KBM-7 (cell line): ENCODE data around the gene TBL3.
"Not testable (repeated sequence)": the region's sequence is repeated elsewhere in the genome, so short reads cannot be mapped to it uniquely, and the experiment has no call there.

Source experiments
- DNase-seq: peaks from one replicate; pipeline ENCODE4 v3.0.0-alpha.2; 2015
- in situ Hi-C: fragments of 300-500 bp; cut with MboI; formaldehyde crosslinking; loops from 2 replicates; pipeline ENCODE4 v1.14.3; 2020; ENCODE audit warnings: low sequenced_read_pairs, low pct_unique_long_range_greater_than_20kb, mixed read lengths

TBL3 gene

DNA sequence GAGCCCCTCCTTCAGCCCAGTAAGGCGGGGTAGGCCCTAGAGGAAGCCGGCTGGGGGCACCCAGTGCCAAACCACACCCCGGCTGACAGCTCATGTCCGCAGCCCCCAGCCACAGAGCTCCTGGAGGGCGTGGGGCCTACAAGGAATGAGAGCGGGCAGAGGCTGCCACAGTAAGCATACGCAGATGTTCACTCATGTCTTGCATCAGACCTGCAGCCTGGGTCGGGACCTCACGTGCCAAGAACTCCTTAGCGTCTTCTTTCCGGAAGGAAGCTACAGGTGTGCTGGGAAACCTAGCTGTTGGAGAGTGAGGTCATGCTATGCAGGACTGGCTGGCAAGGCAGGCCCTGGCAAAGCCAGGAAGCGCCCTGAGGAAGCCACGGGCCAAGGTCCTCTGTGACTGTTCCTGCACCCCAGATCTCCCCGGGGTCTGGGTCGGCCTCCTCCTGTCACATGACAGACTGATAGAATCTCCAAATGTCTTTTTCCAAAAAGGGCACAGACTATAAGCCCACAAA is 36.2 kb downstream of the TBL3 start:
- peak; percentile 71 for DNase-seq
- in situ Hi-C loops = no loop called here

DNA sequence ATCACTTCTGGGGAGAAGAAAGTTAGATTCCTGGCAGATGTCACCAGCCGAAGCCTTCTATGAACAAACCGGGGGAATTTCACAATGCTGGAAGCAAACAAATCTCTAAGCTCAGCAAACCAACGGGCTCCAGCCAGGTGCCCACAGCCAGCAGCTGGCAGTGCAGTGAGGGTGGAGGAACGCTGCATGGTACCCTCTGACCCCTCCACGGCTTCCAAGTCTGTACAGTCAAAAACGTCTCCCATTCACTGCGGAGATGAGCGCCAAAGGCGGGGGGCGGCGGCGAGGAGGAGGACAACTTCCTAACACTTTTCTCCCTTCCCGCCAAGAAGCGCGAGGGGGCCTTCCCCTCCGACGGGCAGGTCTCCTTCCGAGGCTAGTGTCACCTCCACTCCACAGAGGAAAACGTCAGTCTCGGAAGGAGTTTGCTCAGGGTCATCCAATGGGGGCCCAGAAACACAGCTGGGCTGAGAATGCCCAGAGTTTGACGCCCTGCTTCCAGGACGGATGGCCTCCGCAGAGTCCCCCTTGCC is 36.8 kb downstream of the TBL3 start:
- in situ Hi-C loops = no loop called here
- peak; percentile 49 for DNase-seq

DNA sequence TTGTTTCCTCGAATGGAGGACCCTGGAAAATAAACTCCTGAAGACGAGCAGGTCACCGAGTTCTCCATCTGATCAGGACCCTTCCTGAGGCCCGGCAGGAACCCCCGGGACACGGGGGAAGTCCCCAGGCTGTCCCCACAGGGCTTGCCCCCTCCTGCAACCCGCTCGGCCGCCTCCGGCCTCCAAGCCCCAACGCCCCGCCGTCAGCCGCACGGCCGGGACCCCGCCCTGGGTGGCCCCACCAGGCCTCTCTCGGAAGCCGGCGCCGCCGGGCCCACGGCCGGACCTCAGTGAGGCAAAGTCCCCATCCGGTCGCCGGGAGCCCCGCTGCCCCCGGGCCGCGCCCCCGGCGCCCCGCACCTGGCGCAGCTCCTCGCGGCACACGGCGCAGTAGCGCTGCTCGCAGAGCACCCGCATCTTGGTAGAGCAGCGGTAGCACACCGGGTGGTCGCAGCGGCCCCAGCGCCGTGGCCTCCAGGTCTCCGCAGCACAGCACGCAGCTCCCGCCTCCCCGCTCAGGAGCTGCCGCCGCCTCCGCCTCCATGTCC is 37.4 kb downstream of the TBL3 start:
- no peak for DNase-seq
- in situ Hi-C loops = no loop called here

DNA sequence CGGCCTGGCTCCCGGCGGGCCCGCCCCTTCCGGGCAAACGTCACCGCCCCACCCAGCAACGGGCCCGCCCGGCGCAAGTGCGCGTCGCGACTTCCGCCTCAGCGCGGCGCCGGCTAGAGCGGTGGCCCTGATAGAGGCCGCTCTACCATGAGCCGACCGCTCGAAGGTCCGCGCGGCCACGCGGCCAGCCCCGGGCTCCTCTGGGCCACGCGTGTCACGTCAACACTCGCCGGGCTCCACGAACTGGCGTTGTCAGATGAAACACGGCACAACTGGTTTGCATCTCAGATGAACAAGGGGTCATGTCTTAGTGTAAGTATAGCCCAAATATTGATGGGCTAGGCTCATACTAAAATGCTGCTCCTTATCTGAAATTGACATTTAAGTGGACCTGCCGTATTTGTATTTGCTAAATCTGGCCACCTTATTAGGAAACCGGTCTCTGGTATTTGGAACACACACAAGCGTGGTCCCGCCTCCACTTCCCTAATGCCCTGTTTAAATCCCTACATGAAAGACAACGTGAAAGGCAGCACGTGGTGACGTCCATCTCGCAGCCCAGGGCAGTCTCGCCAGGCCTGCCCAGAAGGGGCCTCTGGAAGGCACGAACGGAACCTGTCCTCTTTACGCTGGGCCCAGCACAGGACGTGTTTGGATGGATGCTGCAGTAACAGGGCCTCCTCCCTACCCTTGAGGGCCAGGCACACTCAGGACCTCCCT is 38.1 kb downstream of the TBL3 start, which contains the start of gene ZNF598:
Gene ZNF598 (minus strand): TSS at position 31 of the 720 bp plus-strand sequence.
- in situ Hi-C loops = no loop called here
- peak; percentile 82 for DNase-seq

DNA sequence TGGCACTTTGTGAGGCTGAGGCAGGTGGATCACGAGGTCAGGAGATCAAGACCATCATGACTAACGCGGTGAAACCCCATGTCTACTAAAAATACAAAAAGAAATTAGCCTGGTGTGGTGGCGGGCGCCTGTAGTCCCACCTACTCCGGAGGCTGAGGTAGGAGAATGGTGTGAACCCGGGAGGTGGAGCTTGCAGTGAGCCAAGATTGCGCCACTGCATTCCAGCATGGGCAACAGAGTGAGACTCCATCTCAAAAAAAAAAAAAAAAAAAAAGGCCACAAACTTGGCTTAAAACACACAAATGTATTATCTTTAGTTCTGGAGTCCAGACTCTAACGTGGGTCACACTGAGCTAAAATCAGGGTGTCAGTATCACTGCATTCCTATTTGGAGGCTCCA is 39.9 kb downstream of the TBL3 start:
- in situ Hi-C loops = not testable (repeated sequence)

DNA sequence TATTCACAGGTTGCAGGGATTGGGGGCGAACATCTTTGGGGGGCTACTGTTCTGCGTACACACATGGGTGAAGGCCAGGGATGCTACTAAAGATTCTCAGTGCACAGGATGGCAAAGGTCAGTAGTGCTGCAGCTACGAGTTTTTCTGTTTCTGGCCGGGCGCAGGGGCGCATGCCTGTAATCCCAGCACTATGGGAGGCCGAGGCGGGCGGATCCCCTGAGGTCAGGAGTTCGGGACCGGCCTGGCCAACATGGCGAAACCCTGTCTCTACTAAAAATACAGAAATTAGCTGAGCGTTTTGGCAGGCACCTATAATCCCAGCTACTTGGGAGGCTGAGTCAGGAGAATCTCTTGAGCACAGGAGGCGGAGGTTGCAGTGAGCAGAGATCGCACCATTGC is 41.7 kb downstream of the TBL3 start:
- DNase-seq = no peak
- in situ Hi-C loops = no loop called here

More for the DNA sequence above, 39.9 kb downstream of the TBL3 start:
- not testable (repeated sequence) for DNase-seq

DNA sequence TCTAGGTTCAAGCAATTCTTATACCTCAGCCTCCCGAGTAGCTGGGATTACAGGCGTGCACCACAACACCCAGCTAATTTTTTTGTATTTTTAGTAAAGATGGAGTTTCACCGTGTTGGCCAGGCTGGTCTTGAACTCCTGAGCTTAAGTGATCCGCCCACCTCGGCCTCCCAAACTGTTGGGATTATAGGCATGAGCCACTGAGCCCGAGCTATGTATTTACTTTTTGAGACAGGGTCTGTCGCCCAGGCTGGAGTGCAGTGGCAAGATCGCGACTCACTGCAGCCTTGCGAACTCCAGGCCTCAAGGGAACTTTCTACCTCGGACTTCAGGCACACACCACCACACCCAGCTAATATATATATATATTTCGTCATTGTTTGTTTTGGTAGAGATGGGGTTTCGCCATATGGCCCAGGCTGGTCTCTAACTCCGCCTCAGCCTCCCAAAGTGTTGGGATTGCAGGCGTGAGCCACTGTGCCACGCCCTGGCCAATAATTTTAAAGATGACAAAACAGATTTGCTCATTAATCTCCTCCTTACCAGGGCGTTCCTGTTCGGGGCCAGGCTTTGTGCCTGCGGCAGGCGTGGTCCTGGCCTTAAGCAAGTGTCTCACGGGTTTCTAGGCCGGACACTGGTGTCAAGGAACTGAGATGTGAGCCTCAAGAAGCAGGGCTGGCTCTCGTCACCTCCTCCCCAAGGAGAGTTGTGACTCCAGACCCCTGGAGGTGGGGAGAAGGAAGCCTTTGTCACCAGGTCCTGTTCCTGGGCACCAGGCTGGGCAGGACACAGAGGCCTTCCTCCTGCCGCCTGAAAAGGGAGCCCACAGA is 43.5 kb downstream of the TBL3 start:
- in situ Hi-C loops = no loop called here
- no peak for DNase-seq

DNA sequence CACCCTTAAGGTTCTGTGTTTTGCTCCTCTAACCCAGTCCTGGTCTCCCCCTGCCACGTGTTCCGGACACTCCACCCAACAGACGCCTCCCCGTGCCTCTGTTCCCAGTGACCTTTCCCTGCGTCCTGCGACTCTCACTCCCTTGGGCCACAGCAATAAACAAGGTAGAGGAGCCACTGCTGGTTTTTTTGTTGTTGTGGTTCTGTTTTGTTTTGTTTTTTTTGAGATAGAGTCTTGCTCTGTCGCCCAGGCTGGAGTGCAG is 44.0 kb downstream of the TBL3 start:
- no peak for DNase-seq
- in situ Hi-C loops = no loop called here

DNA sequence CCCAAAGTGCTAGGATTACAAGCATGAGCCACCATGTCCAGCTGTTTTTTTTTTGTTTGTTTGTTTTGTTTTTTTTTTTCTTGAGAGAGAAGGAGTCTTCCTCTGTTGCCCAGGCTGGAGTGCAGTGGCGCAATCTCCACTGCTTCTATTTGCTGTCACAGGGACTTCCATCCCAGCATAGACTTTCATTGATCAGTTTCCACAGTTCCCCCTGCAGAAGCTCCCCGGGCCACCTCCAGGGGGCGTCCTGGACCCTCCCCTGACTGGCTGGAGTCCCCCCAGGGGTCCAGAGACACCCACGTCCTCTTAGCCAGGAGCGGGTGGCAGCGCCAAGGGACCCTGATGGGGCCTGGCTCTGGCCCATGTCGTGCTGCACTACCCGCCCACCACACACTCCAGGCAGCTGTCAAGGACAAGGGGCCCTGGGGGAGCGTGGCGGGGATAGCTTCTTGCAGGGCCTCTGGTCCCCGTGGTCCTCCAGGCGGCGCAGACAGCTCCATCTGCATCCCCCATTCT is 44.6 kb downstream of the TBL3 start:
- peak; percentile 42 for DNase-seq
- in situ Hi-C loops = no loop called here

DNA sequence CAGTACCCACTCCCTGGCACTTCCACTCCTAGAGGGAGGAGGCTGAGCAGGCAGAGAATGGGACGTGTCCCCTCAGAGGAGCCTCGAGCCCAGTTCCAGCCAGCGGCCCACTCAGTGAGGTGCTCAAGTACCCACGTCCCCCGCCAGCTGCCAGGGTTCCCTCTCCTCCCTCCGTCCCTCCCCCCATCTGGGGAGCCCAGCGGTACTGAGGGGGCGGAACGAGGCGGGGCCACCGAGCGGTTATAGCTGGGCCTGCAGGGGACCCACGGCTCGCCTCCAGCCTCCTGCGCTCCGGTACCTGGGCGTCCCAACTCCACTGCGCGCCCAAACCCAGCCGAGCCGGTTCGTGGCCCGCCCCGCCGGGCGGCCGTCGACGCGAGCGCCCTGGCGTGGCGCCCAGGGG is 47.7 kb downstream of the TBL3 start, which contains the start of gene NPW:
Gene NPW (plus strand): TSS at position 268 of the 403 bp plus-strand sequence.
- in situ Hi-C loops = no loop called here
- peak; percentile 64 for DNase-seq

DNA sequence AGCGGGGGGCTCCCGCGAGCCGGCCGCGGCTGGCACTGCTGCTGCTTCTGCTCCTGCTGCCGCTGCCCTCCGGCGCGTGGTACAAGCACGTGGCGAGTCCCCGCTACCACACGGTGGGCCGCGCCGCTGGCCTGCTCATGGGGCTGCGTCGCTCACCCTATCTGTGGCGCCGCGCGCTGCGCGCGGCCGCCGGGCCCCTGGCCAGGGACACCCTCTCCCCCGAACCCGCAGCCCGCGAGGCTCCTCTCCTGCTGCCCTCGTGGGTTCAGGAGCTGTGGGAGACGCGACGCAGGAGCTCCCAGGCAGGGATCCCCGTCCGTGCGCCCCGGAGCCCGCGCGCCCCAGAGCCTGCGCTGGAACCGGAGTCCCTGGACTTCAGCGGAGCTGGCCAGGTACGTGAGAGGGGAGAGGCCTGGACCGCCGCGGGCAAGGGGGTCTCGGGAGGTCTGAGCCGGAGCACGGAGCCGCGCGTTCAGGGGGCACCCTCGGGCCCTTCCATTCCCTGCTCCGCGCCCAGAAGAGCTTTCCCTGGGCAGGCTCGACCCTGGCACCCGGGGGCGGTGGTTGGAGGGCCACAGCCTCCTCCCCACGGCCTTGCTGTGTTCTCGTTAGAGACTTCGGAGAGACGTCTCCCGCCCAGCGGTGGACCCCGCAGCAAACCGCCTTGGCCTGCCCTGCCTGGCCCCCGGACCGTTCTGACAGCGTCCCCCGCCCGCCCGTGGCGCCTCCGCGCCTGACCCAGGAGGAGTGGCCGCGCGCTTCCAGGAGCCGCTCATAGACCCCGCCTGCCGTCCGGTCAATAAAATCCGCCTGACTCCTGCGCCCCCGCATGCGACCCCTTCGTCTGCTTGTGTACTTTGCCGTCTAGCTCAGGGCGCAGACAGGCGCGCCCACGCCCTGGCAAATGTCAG is 48.3 kb downstream of the TBL3 start:
- in situ Hi-C loops = loop anchor here (10.0 kb wide), 1 partner anchor 125 kb away; the partner anchor contains the start of gene RAB26

DNA sequence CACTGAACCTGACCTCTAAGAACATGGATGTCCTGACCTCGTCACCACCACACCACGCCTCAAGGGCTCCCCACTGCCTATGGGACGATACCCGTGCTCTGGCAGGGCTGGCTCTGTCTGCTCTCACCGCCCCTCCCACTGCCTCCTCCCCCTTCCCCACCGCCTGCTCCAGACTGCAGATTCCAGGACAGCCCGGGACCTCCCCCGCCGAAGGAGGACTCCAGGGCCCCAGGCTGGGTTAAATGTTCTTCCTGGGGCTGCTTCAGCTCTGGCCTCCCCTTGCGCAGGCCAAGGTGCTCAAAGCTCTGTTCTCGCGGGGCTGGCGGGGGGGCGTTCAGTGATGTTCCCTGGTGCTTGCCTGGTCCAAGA is 50.9 kb downstream of the TBL3 start:
- in situ Hi-C loops = loop anchor here (10.0 kb wide), 1 partner anchor 122 kb away; the partner anchor contains the start of gene RAB26
- no peak for DNase-seq

More for the DNA sequence above, 48.3 kb downstream of the TBL3 start:
- DNase-seq = peak; percentile 37

DNA sequence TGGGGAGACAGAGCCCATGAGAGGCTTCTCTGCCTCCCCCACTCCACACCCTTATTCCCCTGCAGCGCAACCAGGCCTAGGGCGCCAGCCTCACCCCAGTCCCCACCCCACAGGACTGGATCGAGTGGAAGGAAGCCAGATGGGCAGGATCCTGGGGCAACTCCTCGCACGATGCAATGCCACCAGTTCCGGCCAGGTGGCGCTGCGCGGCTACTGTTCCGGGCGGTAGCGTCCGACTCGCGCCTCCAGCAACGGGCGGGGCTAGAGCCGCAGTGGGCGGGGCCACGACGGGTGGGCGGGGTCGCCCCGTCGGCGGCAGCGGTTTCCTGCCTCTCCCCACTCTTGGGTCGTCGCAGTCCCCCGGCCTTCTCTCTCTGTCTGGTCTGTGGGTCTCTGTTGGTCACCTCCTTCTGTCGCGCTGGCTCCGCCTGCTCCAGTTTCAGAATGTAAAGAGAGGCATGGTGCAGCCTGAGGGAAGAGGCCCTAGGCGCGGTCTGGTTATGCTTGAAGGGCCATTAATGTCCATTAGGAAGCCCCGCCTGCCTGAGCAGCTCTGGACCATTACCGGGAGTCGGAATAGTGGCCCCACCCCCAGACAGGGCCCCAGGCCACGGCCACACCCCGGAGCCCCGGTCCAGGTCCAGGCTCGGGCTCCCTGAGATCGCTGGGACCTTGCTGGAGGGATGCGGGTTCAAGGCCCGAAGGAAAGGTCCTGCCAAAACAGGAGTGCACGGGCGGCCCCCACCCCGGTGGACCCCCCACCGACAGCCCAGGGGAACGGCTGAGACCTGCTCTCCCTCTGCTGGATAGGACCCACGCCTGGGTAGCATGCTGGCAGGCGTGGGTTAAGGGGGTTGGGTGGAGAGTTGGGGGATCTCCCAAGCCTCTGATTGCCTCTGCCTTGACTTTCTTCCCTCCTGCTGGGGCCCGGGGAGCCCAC is 51.5 kb downstream of the TBL3 start:
- peak; percentile 95 for DNase-seq
- in situ Hi-C loops = loop anchor here (10.0 kb wide), 1 partner anchor 121 kb away; the partner anchor contains the start of gene RAB26

DNA sequence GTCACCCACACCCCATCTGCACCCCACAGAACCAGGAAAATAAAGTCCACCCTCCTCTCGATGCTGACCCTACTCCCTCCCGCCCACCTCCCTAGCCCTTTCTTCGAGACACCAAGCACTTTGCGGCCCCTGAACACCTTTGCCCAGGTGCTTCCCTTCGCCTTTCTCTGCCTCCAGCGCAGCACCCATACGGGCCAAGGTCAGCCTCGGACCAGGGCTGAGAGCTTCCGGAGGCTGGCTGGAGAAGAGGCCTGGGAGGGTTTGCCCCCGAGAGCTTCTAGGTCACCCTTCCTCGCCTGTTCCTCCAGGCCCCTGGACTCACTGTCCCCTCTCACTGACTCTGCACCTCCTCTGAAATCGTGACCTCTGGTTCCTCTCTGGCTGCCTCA is 52.2 kb downstream of the TBL3 start:
- DNase-seq = no peak
- in situ Hi-C loops = loop anchor here (10.0 kb wide), 1 partner anchor 121 kb away; the partner anchor contains the start of gene RAB26

DNA sequence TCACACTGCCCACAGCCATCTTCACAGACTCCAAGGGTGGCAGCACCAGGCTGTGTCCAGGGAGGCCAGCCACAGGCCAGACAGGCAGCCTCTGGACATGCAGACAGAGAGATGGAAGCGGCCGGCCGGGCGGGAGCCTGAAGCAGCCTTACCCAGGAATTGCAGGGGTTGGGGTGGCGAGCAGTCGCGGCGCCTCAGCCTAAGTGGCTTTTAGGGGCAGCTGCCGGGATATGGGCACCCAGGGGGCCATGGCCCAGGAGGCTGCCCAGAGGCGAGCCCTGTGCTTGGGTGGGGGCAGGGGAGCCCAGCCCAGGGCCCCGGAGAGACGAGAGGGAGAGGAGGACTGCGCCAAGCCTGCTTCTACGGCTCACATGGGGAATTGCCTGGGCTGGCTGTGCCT is 53.4 kb downstream of the TBL3 start:
- in situ Hi-C loops = loop anchor here (10.0 kb wide), 1 partner anchor 120 kb away; the partner anchor contains the start of gene RAB26

DNA sequence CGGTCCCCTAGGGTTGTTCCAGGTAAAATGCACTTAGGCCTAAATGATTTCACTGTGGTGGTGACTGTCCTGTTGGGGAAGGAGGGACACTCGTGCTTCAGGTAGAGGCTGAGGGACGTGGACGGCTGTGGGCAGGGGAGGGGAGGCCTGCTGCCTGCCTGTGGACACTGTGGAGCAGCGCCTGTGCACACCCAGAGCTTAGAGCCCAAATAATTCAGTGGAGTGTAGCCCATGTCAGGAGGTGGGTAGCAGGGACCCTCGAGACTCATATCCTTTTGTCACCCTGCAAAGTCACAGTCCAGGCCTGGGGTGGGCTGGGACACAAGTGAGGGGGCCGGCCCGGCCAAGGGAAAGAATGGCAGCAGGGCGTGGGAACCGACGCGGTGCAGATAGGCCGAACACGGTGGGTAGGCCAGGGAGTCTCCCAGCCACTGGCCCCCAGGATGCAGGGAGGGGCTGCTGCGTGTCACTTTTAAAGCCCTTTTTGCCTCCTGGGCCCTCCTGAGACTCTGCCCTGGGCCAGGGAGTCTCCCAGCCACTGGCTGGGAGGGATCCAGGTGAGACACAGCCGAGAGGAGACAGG is 54.1 kb downstream of the TBL3 start:
- in situ Hi-C loops = loop anchor here (10.0 kb wide), 1 partner anchor 119 kb away; the partner anchor contains the start of gene RAB26
- DNase-seq = no peak

More for the DNA sequence above, 53.4 kb downstream of the TBL3 start:
- DNase-seq = no peak
